NCI-H2196 (cell line): ENCODE data around the gene SNTG2.

Source experiments
- DNase-seq: peaks from one replicate; lab custom pipeline; 2025; ENCODE audit not compliant: unreplicated experiment; lab: John Stamatoyannopoulos, UW

Gene SNTG2

DNA sequence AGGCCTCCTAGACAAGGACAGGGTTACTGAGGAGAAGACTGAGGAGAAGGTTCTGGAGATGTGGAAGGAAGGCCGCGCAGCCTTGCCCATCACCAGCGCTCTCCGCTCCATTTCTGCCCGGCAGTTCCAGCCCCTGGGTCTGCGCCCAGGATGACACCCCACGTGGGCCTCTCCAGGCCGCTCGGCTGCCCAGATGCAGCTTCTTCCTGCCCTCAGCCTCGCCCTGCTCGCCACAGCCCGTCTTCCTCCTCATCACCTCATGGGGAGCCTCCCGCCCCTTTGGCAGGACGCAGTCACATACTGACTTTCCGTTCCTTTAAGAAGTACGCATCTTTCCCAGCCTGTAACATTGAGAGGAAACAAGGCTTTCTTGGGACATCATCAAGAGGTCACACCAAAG lies 37.1 kb downstream of the SNTG2 start:
- no peak for DNase-seq

DNA sequence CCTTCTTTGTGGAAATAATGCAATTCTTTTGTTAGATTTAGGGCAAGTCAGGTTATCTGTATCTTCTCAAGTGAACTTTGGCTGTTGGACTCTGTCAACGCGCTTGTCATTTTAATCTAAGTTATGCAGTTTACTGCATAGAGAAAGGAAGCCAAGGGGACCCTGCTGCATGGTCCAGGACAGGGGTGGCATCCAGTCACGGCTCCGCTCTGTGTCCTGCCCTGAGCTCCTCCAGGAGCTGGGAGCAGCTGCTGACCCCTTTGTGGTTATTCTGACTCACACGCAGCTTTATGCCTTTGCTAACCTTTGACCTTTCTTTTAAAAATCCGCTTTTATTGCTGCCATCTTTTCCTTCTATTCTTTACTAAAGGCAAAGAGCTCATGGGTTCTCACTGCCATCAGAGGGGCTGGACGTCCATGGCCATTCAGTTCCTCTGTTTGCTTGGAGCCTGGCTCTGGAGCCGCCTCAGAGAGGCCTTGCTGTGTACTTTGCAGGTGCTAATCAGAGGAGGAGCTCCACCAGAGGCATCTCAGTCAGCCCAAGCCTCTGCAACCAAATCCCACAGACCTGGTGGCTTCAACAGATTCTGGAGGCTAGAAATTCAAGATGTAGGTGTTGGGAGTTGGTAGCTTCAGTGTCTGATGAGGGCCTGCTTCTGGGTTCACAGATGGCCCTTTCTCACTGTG lies 39.3 kb downstream of the SNTG2 start:
- no peak for DNase-seq

DNA sequence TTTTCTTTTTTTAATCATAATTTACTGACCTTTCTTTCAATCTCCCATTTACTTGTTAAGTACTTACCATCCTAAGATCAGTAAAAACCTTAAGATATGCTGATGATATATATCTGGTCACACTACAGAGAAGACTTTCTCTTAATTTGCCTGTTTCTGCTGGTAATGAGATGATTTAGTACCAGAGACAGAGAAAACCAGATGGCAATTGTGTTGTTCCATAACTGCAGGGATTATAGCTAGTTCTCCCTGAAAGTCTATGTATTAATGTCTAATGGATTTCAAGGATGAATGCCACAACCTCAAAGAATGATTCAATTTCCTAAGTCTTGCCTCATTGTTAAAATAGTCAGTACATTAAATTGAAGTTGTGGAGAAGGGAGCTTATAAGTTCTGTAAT lies 40.3 kb downstream of the SNTG2 start:
- DNase-seq = no peak

DNA sequence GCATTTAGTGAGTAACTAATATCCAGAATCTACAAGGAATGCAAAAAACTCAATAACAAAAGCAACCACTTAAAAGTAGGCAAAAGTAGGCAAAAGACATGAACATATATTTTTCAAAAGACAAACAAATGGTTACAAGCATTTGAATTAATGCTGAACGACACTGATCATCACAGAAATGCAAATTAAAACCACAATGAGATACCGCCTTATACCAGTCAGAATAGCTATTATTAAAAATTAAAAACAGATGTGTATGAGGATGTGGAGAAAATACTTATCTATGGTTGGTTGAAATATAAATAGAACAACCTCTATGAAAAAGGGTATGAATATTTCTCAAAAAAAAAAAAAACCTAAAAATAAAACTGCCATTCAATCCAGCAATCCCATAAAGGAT lies 51.7 kb downstream of the SNTG2 start:
- DNase-seq = no peak

DNA sequence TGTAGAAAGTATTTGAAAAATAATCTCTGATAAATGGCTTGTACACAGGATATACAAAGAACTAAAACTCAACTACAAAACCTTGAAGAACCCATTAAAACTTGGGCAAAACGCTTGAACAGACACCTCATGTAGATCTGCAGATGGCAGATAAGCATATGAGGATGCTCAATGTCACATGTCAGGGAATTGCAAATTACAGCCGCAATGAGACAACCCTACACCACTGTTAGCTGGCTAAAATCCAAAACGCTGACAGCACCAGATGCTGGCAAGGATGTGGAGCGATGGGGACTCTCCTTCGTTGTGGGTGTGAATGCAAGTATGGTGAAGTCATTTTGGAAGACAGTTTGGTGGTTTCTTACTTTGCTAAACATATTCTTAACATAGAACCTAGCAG lies 53.7 kb downstream of the SNTG2 start:
- DNase-seq = no peak

DNA sequence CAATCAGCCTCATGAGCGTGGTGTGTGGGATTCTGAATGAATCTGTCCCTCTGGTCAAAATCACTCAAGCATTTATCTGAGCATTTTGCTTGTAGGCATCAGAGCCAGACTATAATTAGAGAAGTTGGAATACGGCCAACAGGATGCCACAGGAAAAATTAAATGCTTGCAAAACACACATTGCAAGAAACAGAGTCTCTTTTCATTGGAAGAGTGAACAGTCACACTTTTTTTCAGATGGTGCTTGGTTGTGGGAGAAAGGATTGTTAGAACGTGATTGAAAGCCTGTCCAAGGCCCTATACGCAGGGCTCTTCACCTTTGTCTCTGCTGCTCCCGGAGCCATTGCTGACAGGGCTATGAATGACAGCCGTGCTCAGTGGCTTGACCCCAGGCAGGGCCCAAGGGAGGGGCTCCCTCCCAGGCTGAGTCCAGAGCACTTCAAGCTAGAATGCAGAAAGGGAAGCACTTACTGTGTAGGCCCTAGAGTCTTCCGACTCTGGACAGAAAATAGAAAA lies 59.8 kb downstream of the SNTG2 start:
- no peak for DNase-seq

DNA sequence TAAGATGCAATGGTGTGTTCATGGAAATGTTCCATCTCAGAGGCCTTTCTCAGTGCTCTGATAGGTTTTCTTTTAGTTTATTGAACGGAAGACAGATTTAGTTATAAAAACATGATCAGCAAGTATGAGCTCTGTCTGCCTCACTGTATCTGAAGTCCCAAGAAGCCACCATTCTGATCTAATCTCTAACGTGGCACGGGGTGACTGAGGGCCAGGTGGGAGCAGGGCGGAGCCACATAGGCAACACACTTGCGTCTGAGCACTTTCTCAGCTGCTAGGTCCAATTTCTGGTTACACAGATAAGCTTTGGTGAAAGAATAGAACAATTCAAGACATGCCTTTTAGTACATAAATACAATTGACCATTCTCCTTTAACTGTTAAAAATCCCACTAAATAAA lies 60.4 kb downstream of the SNTG2 start:
- DNase-seq = no peak

DNA sequence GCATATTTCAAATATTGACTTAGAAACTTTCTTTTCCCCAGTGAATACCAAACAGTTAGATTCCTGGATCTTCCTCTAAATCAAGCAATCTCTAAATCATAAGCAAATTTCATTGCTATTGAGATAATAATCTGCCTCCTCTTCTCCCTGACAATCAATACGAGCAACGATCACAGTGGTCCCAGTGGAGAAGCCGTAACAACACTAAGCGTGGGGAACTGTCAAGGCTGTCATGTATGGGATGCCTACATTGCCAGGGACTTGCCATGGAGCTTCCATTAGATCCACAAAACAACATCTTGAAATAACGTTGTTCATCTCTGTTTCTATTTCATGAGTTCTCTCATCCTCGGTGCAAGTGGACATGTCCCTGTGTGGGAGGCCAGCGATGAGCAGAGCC lies 61.3 kb downstream of the SNTG2 start:
- DNase-seq = no peak

DNA sequence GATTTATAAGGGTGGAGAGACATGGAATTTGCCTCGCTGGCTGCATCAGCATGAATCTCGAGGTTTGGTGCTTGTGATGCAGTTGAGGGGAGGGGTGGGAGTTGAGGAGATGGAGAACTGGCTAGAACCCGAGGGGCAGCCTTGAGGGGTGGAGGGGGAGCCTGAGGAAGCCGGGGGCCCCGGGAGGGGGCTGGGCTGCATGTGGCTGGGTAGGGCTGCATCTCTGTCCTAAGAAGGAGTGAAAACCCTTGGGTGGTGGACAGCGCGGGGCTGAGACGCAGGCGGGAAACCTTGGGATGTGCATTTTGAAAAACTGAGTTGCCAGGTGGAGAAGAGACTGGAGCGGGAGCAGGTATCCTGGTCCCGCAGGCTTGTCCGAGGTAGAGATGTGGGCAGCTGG lies 64.2 kb downstream of the SNTG2 start:
- DNase-seq = no peak

DNA sequence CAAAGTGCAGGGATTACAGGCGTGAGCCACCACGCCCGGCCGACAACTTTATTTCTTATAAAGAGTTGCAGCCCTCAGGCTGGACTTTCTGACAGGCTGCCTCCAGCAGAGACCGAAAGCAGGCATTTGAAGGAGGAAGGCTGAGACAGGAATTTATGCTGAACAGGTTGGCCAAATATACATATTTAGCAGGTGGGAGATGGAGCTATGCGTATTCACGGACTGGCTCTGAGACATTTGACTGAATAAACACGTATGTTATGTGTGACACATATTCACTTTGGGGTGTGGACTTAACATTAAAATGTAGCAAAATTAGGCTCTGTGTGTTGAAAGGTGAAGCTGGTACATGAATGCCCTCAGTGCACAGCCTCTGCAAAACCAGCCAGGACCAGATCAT lies 65.9 kb downstream of the SNTG2 start:
- DNase-seq = no peak

DNA sequence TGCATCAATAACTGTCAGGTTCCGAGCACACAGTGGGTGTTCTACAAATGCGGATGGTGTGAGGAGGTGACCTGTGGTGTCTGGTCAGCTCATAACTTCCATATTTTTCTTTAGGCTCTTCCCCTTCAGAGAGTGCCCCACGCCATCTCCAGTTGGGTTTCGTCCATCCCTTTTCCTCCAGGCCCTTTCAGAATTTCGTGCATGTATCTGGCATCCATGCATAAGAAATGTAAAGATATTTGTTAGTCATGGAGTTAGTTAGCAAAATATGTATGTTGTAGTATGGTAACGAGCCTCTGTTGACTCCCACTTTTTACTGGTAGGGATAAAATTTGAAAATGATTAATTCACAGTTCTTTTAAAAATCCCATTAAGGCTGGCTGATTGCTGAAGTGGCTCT lies 67.2 kb downstream of the SNTG2 start:
- DNase-seq = no peak

DNA sequence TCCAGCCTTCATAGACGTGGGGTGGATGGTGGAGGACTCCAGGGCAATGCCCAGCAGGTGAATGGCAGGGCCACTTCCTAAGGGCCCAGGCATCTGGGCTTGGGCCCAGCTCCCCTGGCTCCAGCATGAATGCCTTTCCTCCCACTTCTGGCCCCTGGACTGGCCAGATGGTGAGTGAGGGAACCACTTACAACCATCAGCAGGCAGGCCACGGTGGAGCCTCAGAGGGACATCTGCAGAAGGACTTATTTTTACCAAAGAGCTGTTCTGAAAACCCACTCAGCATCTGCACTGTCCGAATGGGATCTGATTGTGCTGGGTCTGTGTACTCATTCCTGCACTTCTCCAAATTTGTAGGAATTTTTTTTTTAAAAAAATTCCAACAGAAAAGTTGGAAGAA lies 69.6 kb downstream of the SNTG2 start:
- no peak for DNase-seq

DNA sequence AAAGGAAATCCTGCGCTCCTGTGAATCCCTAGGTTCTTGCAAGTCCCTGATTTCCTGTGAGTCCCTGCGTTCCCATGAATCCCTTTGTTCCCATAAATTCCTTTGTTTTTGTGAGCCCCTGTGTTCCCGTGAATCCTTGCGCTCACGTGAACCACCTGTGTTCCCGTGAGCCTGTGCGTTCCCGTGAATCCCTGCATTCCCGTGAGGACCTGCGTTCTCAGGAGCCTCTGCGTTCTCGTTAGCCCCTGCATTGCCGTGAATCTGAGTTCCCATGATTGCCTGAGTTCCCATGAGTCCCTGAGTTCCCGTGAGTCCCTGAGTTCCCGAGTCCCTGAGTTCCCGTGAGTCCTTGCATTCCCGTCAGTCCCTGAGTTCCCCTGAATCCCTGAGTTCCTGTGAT lies 71.5 kb downstream of the SNTG2 start:
- no peak for DNase-seq

DNA sequence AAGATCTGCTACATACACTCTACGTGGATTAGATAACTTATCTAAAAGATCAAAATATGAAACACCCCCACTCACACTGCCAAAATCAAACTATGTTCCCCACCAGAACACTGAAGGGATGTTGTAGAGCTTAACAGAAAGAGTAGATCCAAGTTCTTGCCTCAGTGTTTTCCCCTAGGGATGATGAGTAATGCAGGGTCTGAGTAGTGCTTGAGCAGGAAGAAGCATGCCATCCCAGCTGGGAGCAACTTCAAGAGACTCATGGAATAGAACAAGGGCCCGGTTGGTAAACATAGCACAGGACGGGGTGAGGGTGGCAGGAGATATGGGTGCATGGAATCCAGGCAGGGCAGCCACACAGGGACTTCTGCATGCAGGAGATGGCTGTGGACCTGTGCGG lies 74.3 kb downstream of the SNTG2 start:
- no peak for DNase-seq

DNA sequence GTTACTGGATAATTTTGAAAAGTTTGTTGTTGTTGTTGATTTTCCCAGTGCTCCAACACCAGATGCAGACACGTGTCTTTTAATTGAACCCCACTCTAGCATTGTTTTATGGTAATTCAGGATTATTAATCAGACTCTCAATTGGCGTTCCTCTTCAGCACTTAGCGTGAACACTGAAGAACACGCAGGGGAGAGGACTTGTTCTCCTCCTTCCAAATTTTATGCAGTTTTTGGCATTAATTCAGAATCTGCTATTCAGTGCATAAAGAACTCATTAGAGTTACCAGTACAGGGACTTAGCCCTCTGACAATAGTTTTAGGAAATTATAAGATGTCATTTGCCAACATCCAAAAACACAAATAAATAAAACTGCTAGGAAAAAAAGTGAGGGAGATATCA lies 75.5 kb downstream of the SNTG2 start:
- no peak for DNase-seq

DNA sequence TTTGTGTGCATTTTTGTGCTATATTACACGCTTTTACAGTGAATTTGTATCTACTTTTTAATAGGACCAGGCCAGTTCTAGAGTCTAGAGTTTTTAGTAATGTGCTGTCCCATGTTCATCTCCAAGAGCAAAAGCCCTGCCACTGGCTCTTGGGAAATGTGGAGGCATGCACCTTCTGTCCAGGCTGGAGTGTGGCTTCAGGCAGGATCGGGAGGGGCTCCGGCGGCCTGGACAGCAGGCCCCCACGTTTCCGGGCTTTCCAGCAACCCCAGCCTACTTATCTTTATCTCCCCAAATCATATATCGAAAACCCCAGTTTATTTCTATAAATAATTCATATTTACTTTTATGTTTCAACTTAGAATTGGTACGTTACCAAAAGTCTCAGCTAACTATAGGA lies 78.2 kb downstream of the SNTG2 start:
- no peak for DNase-seq

DNA sequence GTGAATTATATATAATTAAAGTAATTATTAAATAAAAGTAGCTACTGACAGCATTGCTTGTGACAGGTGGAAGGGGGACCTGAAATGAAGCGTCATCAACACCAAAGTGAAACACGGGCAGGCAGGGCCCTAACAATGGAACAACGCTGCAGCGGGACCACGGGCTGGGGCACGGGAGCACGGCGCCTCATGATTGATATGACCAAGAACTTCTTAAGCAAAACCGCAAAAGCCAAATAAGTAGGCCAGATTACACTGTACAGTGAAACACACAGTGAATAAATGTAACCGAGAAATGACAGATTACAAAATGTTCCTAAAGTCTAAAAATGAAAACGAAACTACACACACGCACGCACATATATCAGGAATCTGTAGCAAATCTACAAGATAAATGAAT lies 81.4 kb downstream of the SNTG2 start:
- DNase-seq = no peak

DNA sequence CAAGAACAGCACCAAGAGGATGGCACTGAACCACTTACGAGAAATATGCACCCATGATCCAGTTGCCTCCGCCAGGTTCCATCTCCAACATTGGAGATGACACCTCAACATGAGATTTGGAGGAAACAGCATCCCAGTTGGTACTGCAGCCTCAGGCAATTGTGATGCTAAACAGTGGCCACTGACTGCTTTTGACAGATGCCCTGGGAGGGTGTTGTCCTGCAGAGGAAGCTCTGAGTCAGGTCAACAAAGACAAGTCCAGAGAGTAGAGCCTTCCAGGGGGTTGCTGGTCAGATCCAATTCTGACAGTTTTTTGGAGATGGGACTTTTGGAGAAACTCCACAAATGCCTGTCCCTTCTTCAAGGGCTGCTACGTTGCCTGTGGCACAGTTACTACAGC lies 82.4 kb downstream of the SNTG2 start:
- no peak for DNase-seq

DNA sequence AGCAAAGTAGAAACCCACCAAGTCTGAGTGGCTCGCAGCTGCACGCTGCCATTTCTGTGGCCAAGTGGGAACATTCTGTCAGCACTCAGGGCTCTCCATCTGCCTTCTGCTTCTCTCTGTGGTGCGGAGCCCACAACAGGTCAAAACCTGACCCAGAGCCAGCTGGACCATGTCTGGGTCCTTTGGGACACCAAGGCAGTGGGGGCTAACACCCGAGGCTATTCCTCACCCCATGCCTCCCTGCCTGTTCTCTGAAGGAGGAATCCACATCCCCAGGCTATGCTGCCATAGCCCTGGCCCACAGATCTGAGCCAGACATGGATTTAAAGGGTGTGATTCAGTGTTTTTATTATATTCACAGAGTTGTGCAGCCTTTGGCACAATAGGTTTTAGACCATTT lies 86.4 kb downstream of the SNTG2 start:
- DNase-seq = no peak

DNA sequence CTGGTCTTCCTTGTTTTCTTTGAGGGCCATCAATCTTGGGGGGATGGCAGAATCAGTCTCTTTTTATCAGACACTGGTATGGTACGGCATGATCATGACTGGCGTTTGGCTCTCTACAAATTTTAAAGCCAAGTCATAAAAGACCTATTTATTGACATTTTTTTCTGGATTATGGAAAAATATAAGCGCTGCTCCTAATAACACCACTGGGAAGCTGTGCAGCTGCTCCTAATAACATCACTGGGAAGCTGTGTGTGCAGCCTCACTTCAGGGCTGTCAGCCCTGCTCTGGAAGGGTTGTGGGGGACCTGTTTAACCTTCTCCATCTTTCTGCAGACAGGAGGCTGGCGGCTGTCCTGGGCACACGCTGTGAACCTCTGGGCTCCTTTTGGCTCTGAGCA lies 88.9 kb downstream of the SNTG2 start:
- DNase-seq = no peak

DNA sequence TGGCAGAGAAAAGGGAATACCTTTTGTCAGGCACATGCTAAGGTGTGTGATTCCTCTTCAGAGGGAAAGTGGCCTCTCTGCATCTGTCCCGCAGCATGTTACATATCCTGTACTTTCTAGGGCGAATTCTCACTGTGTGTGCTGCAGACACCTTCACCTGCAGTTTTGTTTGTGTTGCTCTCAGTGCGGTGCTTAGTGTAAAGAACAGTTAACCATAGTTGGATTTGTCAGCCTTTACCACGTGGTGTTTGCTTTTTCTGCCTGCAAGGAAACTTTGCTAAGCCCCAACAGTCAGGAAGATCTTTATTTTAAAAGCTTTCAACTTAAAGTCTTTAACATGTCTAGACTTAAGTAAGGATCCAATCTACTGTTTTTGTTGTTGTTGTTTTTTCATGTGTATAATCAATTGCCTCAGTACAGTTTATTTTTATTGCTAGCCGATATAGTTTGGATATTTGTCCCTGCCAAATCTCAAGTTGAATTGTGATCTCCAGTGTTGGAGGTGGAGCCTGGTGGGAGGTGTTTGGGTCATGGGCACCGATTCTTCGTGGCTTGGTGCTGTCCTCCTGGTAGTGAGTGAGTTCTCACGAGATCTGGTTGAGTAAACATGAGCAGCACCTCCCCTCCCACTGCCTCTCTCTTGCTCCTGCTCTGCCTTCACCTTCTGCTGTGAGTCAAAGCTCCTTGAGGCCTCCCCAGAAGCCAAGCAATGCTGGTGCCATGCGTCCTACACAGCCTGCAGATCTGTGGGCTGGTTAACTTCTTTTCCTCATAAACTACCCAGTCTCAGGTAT lies 90.6 kb downstream of the SNTG2 start:
- DNase-seq = no peak

DNA sequence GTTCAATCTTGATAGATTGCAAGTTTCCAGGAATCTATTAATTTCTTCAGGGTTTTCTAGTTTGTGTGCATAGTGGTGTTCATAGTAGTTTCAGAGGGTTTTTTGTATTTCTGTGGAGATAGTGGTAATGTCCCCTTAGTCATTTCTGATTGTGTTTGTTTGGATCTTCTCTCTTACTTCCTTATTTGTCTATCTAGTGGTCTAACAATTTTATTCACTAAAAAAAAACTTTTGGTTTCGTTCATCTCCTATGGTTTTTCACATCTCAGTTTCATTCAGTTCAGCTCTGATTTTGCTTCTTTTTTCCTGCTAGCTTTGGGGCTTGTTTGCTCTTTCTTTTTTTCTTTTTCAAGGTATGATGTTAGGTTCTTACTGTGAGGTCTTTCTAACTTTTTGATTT lies 94.5 kb downstream of the SNTG2 start:
- no peak for DNase-seq

DNA sequence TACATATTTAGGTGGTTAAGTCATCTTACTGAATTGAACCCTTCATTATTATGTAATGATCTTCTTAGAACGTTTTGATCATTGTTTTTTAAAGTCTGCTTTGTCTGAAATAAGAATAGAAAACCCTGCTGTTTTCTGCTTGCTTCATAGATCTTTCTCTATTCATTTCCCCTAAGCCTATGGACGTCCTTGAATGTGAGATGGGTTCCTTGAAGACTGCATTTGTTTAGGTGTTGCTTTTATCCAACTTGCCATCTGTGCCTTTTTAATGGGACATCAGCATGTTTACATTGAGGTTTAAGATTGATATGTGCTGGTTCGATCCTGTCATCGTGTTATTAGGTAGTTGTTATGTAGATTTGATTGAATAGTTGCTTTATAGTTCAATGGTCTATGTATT lies 95.4 kb downstream of the SNTG2 start:
- DNase-seq = no peak
